Stimulated activated CD8-positive, alpha-beta memory T cell treated with anti-CD3 and anti-CD28 coated beads, Interleukin-12 subunit alpha, Interleukin-12 subunit beta, amount 100 ng/mL, for 1 hour (primary cell): Measurements from ENCODE around the gene REG1B.
"Not testable (repeated sequence)": the region's sequence is repeated elsewhere in the genome, so short reads cannot be mapped to it uniquely, and the experiment has no call there.

ENCODE experiments used
- DNase-seq: peaks from one replicate; pipeline ENCODE4 v3.0.0-alpha.2; 2020; ENCODE audit warnings: low read depth

The REG1B gene

GRCh38 chr2:79084495-79085135 is 3.2 kb downstream of the REG1B start:
- DNase-seq = no peak

DNA sequence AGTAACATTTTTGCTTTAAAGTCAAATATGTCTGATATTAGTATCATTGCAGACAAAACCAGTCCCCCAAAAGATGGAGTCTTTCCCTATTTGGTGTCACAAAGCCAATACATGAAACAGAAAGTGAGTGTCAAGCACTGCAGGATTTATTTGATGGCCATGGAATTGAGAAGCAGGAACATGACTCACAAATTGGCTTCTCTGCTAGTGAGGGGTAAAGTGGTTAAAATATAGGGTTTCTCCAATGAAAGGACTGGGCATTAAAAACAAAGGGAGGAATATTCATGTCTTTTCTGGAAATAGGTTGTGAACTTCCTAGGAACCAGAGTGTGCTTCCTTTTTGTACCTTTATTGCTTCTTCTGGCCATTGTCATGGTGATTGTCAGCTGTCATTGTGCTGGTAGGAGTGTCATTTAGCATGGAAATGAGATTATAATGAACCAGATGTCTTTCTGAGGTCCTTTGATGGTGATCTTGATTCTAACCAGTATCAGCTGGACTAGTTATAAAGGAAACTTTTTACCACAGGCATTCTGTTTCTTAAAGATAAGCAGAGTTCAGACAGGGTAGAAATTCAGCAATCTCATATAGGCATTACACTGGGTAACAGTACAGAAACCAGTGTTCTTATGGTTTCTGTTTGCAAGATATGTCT is 4.1 kb downstream of the REG1B start:
- DNase-seq = no peak

- no peak for DNase-seq
Measured at GRCh38 chr2:79082987-79083386, 4.8 kb downstream of the REG1B start.

GRCh38 chr2:79071078-79071477 is 16.7 kb downstream of the REG1B start:
- DNase-seq = no peak

DNA sequence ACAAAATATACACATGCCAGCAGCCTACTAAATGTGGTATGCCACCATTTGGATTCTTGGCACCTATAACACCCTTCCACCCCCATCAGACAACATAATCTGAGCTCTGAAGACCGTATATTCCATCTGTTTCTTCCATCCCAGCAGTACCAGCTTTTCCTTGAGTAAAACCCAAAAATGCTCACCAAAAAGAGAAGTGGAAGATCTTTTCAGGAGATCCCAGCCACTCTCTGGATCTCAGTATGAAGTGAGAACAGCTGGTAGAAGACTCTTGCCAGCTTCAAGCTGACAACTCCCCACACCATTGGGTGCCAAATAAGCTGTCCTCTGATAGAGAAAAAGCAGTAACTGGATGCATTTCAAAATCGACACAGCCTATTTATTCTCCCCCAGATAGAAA is 22.6 kb downstream of the REG1B start:
- DNase-seq = no peak

DNA sequence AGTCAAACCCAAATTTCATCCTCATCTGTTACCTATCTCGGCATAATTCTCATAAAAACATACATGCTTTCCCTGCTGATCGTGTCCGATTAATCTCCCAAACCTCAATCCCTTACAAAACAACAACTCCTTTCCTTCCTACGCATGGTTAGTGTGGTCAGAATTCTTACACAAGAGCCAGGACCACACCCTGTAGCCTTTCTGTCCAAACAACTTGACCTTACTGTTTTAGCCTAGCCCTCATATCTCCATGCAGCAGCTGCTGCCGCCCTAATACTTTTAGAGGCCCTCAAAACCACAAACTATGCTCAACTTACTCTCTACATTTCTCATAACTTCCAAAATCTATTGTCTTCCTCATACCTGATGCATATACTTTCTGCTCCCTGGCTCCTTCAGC is 33.0 kb downstream of the REG1B start:
- DNase-seq = not testable (repeated sequence)

DNA sequence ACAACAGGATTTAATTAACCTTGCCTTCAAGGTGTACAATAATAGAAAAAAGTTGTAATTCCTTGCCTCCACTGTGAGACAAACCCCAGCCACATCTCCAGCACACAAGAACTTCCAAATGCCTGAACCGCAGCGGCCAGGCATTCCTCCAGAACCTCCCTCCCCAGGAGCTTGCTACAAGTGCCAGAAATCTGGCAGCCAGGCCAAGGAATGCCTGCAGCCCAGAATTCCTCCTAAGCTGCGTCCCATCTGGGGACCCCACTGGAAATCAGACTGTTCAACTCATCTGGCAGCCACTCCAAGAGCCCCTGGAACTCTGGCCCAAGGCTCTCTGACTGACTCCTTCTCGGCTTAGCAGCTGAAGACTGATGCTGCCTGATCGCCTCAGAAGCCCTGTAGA is 34.3 kb downstream of the REG1B start:
- DNase-seq = not testable (repeated sequence)

DNA sequence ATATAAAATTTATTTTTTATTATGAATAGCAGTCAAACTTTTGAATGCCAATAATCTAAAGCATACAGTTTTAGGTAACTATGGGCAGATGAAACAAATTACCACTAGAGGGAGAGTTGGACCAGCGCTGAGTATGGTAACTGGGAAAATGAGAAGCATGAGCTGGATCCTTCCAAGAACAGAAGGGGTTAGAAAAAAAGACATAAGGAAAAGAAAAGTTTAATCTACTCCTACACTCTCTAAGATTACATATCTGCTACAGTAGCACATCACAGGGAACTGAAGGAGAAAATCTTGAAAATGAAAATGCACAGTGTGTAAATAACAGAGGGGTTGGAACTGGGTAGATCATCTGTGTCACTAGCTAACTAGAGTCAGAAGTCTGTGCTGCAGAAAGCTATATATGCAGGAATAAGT is 46.8 kb downstream of the REG1B start:
- DNase-seq = no peak

DNA sequence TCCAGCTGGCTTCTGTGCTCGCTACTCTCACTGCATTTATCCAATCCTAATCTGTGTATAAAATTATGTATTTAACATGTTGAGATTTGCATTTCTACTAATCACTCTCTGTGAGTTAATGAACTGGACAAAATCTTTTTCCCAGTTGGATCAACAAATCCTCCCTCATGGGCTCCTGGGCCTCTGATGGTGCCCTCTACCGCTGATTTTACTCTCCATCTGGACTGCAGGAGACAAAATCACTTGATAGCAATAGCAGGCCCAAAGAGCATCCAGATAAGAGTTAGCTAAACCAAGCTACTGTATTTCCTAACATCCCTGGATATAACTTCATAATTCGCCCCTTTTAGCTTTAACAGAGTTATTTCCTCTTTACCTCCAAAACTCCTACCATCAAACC is 47.8 kb downstream of the REG1B start:
- DNase-seq = no peak
